Neural crest cell (in vitro differentiated cells): ENCODE results near the gene IRF8. TPM values are rescaled to one million over a fixed set of nuclear protein-coding genes. Genes with fewer than 3 reads are reported as not detected.

ENCODE experiments used
- DNase-seq: peaks from one replicate; pipeline ENCODE4 v3.0.0; 2021; ENCODE audit warnings: low read depth, mixed read lengths, low spot score
- H3K27ac Mint-ChIP-seq: one replicate; pipeline ENCODE4 v1.8.0; 2021; ENCODE audit warnings: mild to moderate bottlenecking, mixed read lengths; ENCODE audit not compliant: unreplicated experiment
- H3K27me3 Mint-ChIP-seq: 2 replicates; pipeline ENCODE4 v1.8.0; 2021; ENCODE audit warnings: low read depth, mild to moderate bottlenecking, mixed read lengths
- H3K36me3 Mint-ChIP-seq: 2 replicates; pipeline ENCODE4 v1.8.0; 2021; ENCODE audit warnings: low read depth, mild to moderate bottlenecking, mixed read lengths
- H3K4me1 Mint-ChIP-seq: 2 replicates; pipeline ENCODE4 v1.8.0; 2021; ENCODE audit warnings: mixed read lengths
- H3K4me3 Mint-ChIP-seq: one replicate; pipeline ENCODE4 v1.8.0; 2021; ENCODE audit warnings: mild to moderate bottlenecking, mixed read lengths
- H3K9me3 Mint-ChIP-seq: 2 replicates; pipeline ENCODE4 v1.8.0; 2021; ENCODE audit warnings: mixed read lengths
- CTCF ChIP-seq: fragments of 200-600 bp; sonication (generic); conservative IDR thresholded peaks from 2 replicates; pipeline ENCODE4 v1.5.0; 2021; ENCODE audit warnings: antibody characterized with exemption, mild to moderate bottlenecking
- total RNA-seq: library from RNA; stranded (reverse); gene quantifications from 2 replicates; pipeline ENCODE4 v1.2.1, GENCODE V29; 2021

Gene IRF8
- total RNA-seq, 1 donor from 2014 or later = 0.19 TPM

- H3K27ac Mint-ChIP-seq = no peak overlapping the region
- peaks cover 43% of the 10 kb centered on the region for H3K27me3 Mint-ChIP-seq
- DNase-seq = no peak
- H3K4me3 Mint-ChIP-seq = no peak overlapping the region
- no peaks in the 10 kb centered on the region for H3K9me3 Mint-ChIP-seq
- peaks cover 22% of the 10 kb centered on the region for H3K4me1 Mint-ChIP-seq
- no peak for TF ChIP-seq CTCF
- no peaks in the 10 kb centered on the region for H3K36me3 Mint-ChIP-seq
Observed at GRCh38 chr16:85908889-85909589, 10.1 kb downstream of the IRF8 start.

- DNase-seq = no peak
- no peak overlapping the region for H3K27ac Mint-ChIP-seq
- H3K9me3 Mint-ChIP-seq = no peaks in the 10 kb centered on the region
- no peak overlapping the region for H3K4me3 Mint-ChIP-seq
- H3K27me3 Mint-ChIP-seq = peaks cover 44% of the 10 kb centered on the region
- TF ChIP-seq CTCF = no peak
- H3K36me3 Mint-ChIP-seq = no peaks in the 10 kb centered on the region
- H3K4me1 Mint-ChIP-seq = peaks cover 27% of the 10 kb centered on the region
Observed at GRCh38 chr16:85909932-85910853, 11.2 kb downstream of the IRF8 start.

GRCh38 chr16:85910854-85911247, 11.9 kb downstream of the IRF8 start:
- TF ChIP-seq CTCF = no peak
- no peaks in the 10 kb centered on the region for H3K36me3 Mint-ChIP-seq
- peaks cover 27% of the 10 kb centered on the region for H3K4me1 Mint-ChIP-seq
- H3K9me3 Mint-ChIP-seq = no peaks in the 10 kb centered on the region
- no peak overlapping the region for H3K4me3 Mint-ChIP-seq
- DNase-seq = no peak
- no peak overlapping the region for H3K27ac Mint-ChIP-seq
- H3K27me3 Mint-ChIP-seq = peaks cover 44% of the 10 kb centered on the region

- Mint-ChIP-seq H3K9me3 (no peaks in the 10 kb centered on the region), H3K4me3 (no peak overlapping the region), H3K27me3 (peaks cover 45% of the 10 kb centered on the region), H3K4me1 (peaks cover 28% of the 10 kb centered on the region), H3K36me3 (no peaks in the 10 kb centered on the region), H3K27ac (no peak overlapping the region)
- DNase-seq = no peak
- no peak for TF ChIP-seq CTCF
Observed at GRCh38 chr16:85911251-85911930, 12.4 kb downstream of the IRF8 start.

GRCh38 chr16:85912211-85912974, 13.4 kb downstream of the IRF8 start:
- no peaks in the 10 kb centered on the region for H3K9me3 Mint-ChIP-seq
- no peaks in the 10 kb centered on the region for H3K36me3 Mint-ChIP-seq
- no peak overlapping the region for H3K27ac Mint-ChIP-seq
- no peak for TF ChIP-seq CTCF
- H3K27me3 Mint-ChIP-seq = peaks cover 48% of the 10 kb centered on the region
- no peak for DNase-seq
- H3K4me3 Mint-ChIP-seq = no peak overlapping the region
- H3K4me1 Mint-ChIP-seq = peaks cover 31% of the 10 kb centered on the region
